Activated CD8-positive, alpha-beta T cell treated with anti-CD3 and anti-CD28 coated beads, Interleukin-2, amount 10 ng/mL, durations not matched to agents 7 days and 5 days (primary cell): ENCODE measurements around the gene NLRP6. TPM values are rescaled to one million over a fixed set of nuclear protein-coding genes. Genes with fewer than 3 reads are reported as not detected.

ENCODE experiments used
- ATAC-seq: fragments of 150-1000 bp; cut with Tn5 transposase; one replicate; pipeline ENCODE4 v1.10.0; 2021; ENCODE audit warnings: moderate library complexity
- CTCF ChIA-PET: fragments of 350-600 bp; sonication (Branson Sonifier 250); formaldehyde crosslinking; loops from one replicate; lab custom pipeline; 2021; ENCODE audit warnings: antibody characterized with exemption; lab: Charles Lee
- POLR2A ChIA-PET: fragments of 350-600 bp; sonication (Branson Sonifier 250); formaldehyde crosslinking; loops from one replicate; lab custom pipeline; 2021; ENCODE audit warnings: antibody characterized with exemption; lab: Charles Lee
- DNase-seq: peaks from one replicate; pipeline ENCODE4 v3.0.0-alpha.2; 2020
- H3K27ac Mint-ChIP-seq: one replicate; pipeline ENCODE4 v1.8.0; 2021; ENCODE audit warnings: mild to moderate bottlenecking, mixed read lengths
- H3K27me3 Mint-ChIP-seq: one replicate; pipeline ENCODE4 v1.8.0; 2021; ENCODE audit warnings: low read depth, mixed read lengths
- H3K36me3 Mint-ChIP-seq: one replicate; pipeline ENCODE4 v1.8.0; 2021; ENCODE audit warnings: low read depth, mixed read lengths
- H3K4me1 Mint-ChIP-seq: one replicate; pipeline ENCODE4 v1.8.0; 2021; ENCODE audit warnings: low read depth, mixed read lengths
- H3K4me3 Mint-ChIP-seq: one replicate; pipeline ENCODE4 v1.8.0; 2021; ENCODE audit warnings: mild to moderate bottlenecking, mixed read lengths
- H3K9me3 Mint-ChIP-seq: one replicate; pipeline ENCODE4 v1.8.0; 2022; ENCODE audit warnings: mixed read lengths; ENCODE audit not compliant: insufficient read depth
- total RNA-seq, 2 experiments: library from RNA; stranded (reverse); gene quantifications; one replicate each; pipeline ENCODE4 v1.2.3, GENCODE V29; 2021

NLRP6 gene
- total RNA-seq, 2 experiments from 2014 or later: 29.7 to 30.8 TPM

DNA sequence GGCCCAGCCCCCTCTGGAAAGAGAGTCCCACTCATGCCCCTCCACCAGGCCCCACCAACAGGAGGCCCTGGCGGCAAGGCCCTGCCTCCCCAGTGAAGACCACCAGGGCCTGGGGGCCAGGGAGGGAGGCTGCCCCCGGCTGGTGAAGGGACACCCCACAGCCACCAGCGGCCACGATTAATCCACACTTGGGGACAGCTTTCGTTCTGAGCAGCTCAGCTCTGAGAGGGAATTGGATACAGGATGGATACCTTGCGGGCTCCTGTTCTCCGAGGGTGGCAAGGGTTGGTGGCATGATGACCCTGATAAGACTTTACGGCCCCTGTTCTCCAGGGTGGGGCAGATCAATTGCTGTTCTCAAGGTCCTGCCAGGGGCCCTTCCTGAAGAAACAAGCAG, 6.9 kb upstream of the NLRP6 start:
- Mint-ChIP-seq H3K27me3 (peaks cover 7% of the 10 kb centered on the region), H3K4me3 (no peak overlapping the region), H3K4me1 (peaks cover 43% of the 10 kb centered on the region), H3K9me3 (peaks cover 5% of the 10 kb centered on the region), H3K36me3 (peaks cover 11% of the 10 kb centered on the region), H3K27ac (no peak overlapping the region)
- ChIA-PET POLR2A (interaction anchor here (0.8 to 3.2 kb wide), 6 partner anchors 8 to 64 kb away, joined by 3 to 16 read pairs (median 4); partner anchors contain the start of genes BET1L and NLRP6), CTCF (interaction anchor here (1.0 kb wide), 1 partner anchor 46 kb away, joined by 3 read pairs; no protein-coding TSS in a partner anchor)
- ATAC-seq (no peak), DNase-seq (no peak)

DNA sequence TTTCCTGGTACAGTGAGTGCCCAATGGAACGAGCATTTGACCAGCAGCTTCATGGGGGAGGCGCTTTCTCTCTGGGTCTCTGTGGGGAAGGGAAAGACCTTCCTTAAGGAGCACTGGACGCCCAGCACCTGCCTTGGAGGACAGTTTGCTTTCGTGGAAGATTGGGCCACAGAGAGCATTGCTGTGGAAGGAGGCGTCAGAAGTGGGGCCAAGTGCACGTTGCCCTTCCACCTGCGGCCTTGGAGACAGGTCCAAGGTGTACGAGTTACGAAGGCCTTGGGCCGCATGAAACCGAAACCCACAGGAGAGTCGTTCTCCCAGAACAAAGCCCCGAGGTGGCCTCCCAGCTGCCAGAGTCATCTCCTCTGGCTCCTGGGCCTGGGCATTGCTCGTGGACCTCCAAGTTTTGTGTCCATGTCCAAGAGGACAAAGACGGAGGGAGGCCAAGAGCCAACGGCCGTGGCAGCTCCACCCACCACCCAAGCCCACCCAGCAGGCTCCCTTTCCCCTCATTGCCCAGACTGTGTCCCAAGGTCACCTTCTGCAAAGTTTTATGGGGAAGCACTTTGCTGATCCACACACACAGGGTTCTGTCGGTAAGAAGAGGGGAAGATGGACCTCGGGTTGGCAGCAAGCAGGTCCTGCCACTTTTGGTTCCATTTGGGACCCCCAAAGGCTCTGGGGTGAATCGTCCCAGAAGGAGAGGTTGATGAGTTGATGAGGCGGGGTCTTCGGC, 5.8 kb upstream of the NLRP6 start:
- CTCF ChIA-PET: interaction anchor here (1.0 kb wide), 1 partner anchor 45 kb away, joined by 3 read pairs; no protein-coding TSS in a partner anchor
- H3K4me3 Mint-ChIP-seq: no peak overlapping the region
- H3K27me3 Mint-ChIP-seq: peaks cover 7% of the 10 kb centered on the region
- POLR2A ChIA-PET: interaction anchor here (0.8 to 3.2 kb wide), 5 partner anchors 7 to 39 kb away, joined by 3 to 16 read pairs (median 4); partner anchors contain the start of gene NLRP6
- peaks cover 45% of the 10 kb centered on the region for H3K4me1 Mint-ChIP-seq
- peaks cover 9% of the 10 kb centered on the region for H3K9me3 Mint-ChIP-seq
- peak; percentile 19 for DNase-seq
- peaks cover 21% of the 10 kb centered on the region for H3K36me3 Mint-ChIP-seq
- H3K27ac Mint-ChIP-seq: no peak overlapping the region
- no peak for ATAC-seq

DNA sequence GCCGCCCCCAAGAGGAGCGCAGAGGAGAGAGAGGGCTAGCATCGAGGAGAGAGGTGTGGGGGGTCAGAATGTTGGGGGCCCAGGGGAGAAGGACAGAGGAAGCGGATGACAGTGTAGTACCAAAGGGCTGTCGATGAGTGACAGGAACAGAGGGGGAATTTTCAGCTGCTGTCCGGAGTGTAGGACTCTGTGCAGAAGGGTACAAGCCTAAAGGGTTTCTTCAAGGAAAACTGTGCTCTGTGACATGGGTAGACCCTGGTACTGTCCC, 5.3 kb upstream of the NLRP6 start:
- ChIA-PET POLR2A (interaction anchor here (3.2 kb wide), 1 partner anchor 10 kb away, joined by 10 read pairs; no protein-coding TSS in a partner anchor), CTCF (no interaction called here)
- peaks cover 46% of the 10 kb centered on the region for H3K4me1 Mint-ChIP-seq
- ATAC-seq: no peak
- H3K27ac Mint-ChIP-seq: no peak overlapping the region
- no peak for DNase-seq
- peaks cover 10% of the 10 kb centered on the region for H3K27me3 Mint-ChIP-seq
- peaks cover 26% of the 10 kb centered on the region for H3K36me3 Mint-ChIP-seq
- peaks cover 9% of the 10 kb centered on the region for H3K9me3 Mint-ChIP-seq
- no peak overlapping the region for H3K4me3 Mint-ChIP-seq

DNA sequence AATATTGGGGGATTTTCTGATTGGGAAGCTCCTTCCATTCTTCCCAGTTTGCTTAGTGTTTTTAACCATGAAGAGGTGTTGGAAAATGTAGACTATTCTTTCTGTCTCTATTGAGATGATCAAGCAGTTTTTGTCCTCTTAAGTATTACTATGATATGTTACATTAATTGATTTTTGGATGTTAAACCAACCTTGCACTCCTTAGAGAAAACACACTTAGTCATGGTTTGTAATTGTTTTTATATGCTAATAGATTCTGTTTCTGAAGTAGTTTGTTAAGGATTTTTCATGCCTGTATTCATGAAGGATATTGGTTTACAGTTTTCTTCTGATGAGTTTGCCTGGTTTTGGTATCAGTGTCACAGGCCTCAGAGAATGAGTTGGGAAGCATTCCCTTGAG, 2.0 kb upstream of the NLRP6 start:
- Mint-ChIP-seq H3K27me3 (peaks cover 10% of the 10 kb centered on the region), H3K9me3 (peaks cover 9% of the 10 kb centered on the region), H3K4me1 (peaks cover 32% of the 10 kb centered on the region), H3K27ac (no peak overlapping the region), H3K36me3 (peaks cover 40% of the 10 kb centered on the region), H3K4me3 (no peak overlapping the region)
- no peak for ATAC-seq
- POLR2A ChIA-PET: interaction anchor here (0.7 to 1.5 kb wide), 3 partner anchors 9 to 41 kb away, joined by 3 to 6 read pairs (median 3); partner anchors contain the start of gene PGGHG
- no peak for DNase-seq
- CTCF ChIA-PET: interaction anchor here (1.0 to 3.7 kb wide), 3 partner anchors 25 to 86 kb away, joined by 4 to 32 read pairs (median 4); no protein-coding TSS in a partner anchor

DNA sequence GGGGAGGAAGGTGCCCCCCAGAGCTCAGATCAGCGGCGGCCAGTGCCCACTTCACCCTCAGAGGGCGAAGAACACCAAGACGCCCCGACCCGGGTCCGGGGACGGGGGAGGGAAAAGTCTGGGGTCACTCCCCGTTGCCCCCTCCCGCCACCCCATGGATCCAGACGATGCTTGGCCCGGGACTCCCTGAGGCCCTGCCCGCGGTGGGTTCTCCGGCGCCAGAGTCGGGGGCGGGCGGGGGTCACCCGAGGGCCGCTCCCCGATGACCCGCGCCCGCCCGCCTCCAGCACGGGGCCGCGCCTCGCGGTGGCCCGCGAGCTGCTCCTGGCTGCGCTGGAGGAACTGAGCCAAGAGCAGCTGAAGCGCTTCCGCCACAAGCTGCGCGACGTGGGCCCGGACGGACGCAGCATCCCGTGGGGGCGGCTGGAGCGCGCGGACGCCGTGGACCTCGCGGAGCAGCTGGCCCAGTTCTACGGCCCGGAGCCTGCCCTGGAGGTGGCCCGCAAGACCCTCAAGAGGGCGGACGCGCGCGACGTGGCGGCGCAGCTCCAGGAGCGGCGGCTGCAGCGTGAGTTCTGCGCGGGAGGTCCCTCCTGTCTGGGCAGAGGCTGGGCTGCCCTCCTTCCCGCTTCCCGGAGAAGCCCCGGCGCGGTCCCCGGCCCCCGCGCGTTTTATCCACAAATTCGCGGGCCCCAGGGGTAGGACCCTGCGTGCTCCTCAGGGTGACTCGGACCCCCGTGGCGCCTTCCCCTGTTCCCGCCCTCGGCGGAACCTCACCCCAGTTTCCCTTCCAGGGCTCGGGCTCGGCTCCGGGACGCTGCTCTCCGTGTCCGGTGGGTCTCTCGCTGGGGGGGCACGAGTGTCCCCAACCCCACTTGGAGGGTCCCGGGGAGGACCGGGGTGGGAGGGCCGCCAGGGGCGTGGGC, 1.1 kb downstream of the NLRP6 start:
- DNase-seq: no peak
- ChIA-PET POLR2A (interaction anchor here (0.5 to 8.3 kb wide), 13 partner anchors 8 to 227 kb away, joined by 3 to 115 read pairs (median 10); partner anchors contain the start of genes BET1L, IFITM1, IFITM2 and PGGHG), CTCF (interaction anchor here (0.9 to 5.7 kb wide), 6 partner anchors 8 to 33 kb away, joined by 3 to 73 read pairs (median 24); partner anchors contain the start of gene PGGHG)
- peaks cover 68% of the 10 kb centered on the region for H3K36me3 Mint-ChIP-seq
- H3K27me3 Mint-ChIP-seq: peaks cover 12% of the 10 kb centered on the region
- peak overlapping the region; percentile 89 for H3K4me3 Mint-ChIP-seq
- ATAC-seq: no peak
- peaks cover 56% of the 10 kb centered on the region for H3K4me1 Mint-ChIP-seq
- H3K9me3 Mint-ChIP-seq: peaks cover 9% of the 10 kb centered on the region
- peak overlapping the region; percentile 95 for H3K27ac Mint-ChIP-seq

DNA sequence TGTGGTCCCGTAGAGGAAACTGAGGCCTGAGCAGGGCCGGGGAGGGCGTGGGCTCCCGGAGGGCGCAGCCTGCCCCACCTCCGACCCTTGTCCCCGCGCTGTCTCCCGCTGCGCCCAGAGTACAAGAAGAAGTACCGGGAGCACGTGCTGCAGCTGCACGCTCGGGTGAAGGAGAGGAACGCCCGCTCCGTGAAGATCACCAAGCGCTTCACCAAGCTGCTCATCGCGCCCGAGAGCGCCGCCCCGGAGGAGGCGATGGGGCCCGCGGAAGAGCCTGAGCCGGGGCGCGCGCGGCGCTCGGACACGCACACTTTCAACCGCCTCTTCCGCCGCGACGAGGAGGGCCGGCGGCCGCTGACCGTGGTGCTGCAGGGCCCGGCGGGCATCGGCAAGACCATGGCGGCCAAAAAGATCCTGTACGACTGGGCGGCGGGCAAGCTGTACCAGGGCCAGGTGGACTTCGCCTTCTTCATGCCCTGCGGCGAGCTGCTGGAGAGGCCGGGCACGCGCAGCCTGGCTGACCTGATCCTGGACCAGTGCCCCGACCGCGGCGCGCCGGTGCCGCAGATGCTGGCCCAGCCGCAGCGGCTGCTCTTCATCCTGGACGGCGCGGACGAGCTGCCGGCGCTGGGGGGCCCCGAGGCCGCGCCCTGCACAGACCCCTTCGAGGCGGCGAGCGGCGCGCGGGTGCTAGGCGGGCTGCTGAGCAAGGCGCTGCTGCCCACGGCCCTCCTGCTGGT, 1.9 kb downstream of the NLRP6 start:
- H3K27ac Mint-ChIP-seq: peak overlapping the region; percentile 90
- ATAC-seq (peak; percentile 28), DNase-seq (peak; percentile 68)
- ChIA-PET CTCF (interaction anchor here (0.9 to 5.7 kb wide), 6 partner anchors 7 to 42 kb away, joined by 3 to 73 read pairs (median 10); partner anchors contain the start of gene PGGHG), POLR2A (interaction anchor here (0.6 to 8.3 kb wide), 7 partner anchors 9 to 36 kb away, joined by 3 to 115 read pairs (median 36); partner anchors contain the start of genes IFITM1 and PGGHG)
- peaks cover 9% of the 10 kb centered on the region for H3K9me3 Mint-ChIP-seq
- peaks cover 73% of the 10 kb centered on the region for H3K36me3 Mint-ChIP-seq
- peaks cover 55% of the 10 kb centered on the region for H3K4me1 Mint-ChIP-seq
- H3K27me3 Mint-ChIP-seq: peaks cover 9% of the 10 kb centered on the region
- H3K4me3 Mint-ChIP-seq: peak overlapping the region; percentile 84

DNA sequence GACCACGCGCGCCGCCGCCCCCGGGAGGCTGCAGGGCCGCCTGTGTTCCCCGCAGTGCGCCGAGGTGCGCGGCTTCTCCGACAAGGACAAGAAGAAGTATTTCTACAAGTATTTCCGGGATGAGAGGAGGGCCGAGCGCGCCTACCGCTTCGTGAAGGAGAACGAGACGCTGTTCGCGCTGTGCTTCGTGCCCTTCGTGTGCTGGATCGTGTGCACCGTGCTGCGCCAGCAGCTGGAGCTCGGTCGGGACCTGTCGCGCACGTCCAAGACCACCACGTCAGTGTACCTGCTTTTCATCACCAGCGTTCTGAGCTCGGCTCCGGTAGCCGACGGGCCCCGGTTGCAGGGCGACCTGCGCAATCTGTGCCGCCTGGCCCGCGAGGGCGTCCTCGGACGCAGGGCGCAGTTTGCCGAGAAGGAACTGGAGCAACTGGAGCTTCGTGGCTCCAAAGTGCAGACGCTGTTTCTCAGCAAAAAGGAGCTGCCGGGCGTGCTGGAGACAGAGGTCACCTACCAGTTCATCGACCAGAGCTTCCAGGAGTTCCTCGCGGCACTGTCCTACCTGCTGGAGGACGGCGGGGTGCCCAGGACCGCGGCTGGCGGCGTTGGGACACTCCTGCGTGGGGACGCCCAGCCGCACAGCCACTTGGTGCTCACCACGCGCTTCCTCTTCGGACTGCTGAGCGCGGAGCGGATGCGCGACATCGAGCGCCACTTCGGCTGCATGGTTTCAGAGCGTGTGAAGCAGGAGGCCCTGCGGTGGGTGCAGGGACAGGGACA, 2.7 kb downstream of the NLRP6 start:
- ATAC-seq (peak; percentile 20), DNase-seq (peak; percentile 63)
- Mint-ChIP-seq H3K27ac (peak overlapping the region; percentile 89), H3K4me1 (peaks cover 59% of the 10 kb centered on the region), H3K36me3 (peaks cover 77% of the 10 kb centered on the region), H3K9me3 (peaks cover 8% of the 10 kb centered on the region), H3K27me3 (peaks cover 8% of the 10 kb centered on the region), H3K4me3 (peak overlapping the region; percentile 84)
- ChIA-PET POLR2A (interaction anchor here (0.7 to 8.3 kb wide), 9 partner anchors 10 to 68 kb away, joined by 3 to 115 read pairs (median 30); partner anchors contain the start of genes IFITM1, PGGHG and PSMD13), CTCF (interaction anchor here (0.9 to 5.7 kb wide), 7 partner anchors 7 to 169 kb away, joined by 3 to 73 read pairs (median 5); partner anchors contain the start of genes PGGHG and PTDSS2)

DNA sequence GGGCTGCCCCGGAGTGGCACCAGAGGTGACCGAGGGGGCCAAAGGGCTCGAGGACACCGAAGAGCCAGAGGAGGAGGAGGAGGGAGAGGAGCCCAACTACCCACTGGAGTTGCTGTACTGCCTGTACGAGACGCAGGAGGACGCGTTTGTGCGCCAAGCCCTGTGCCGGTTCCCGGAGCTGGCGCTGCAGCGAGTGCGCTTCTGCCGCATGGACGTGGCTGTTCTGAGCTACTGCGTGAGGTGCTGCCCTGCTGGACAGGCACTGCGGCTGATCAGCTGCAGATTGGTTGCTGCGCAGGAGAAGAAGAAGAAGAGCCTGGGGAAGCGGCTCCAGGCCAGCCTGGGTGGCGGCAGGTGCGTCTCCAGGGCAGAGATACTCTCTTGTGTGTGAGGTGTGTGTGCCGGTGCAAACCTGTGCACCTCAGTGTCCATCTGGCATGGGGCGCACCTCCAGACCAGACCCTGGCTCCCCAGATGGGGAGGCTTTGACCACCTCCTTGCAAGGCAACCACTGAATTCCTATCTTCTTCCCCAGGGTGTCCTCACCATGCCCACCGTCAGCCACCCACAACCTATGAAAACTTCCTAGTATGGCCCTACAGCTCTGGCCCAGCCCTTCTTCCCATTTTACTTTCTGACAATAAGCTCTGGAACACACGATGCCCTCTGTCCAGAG, 3.4 kb downstream of the NLRP6 start:
- ATAC-seq (no peak), DNase-seq (no peak)
- Mint-ChIP-seq H3K4me1 (peaks cover 65% of the 10 kb centered on the region), H3K27ac (peak overlapping the region; percentile 89), H3K9me3 (peaks cover 1% of the 10 kb centered on the region), H3K27me3 (peaks cover 6% of the 10 kb centered on the region), H3K4me3 (peak overlapping the region; percentile 84), H3K36me3 (peaks cover 72% of the 10 kb centered on the region)
- ChIA-PET CTCF (interaction anchor here (1.0 to 5.7 kb wide), 7 partner anchors 14 to 168 kb away, joined by 3 to 73 read pairs (median 3); partner anchors contain the start of genes PSMD13 and PTDSS2), POLR2A (interaction anchor here (0.7 to 8.3 kb wide), 14 partner anchors 10 to 135 kb away, joined by 3 to 115 read pairs (median 10); partner anchors contain the start of genes BET1L, IFITM1, IFITM2 and IFITM5)

DNA sequence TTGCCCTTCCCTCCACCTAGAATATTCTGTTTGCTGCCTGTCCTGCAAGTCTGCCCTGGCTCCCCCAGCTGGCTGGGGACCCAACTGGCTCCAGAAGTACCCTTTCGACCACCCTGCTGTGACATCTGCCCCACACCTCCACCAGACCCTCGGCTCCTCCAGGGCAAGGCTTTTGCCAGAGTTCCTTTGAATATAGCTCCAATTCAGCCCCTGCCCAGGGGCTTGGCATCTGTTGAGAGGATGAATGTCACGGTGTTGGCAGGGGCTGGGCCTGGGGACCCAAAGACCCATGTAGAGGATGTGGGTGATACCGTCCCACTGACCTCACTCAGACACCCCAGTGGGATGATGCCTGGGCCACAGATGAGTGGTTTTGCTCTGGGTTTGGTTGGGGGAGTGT, 4.0 kb downstream of the NLRP6 start:
- ChIA-PET CTCF (interaction anchor here (1.0 to 5.7 kb wide), 5 partner anchors 14 to 45 kb away, joined by 3 to 73 read pairs (median 4); partner anchors contain the start of gene PSMD13), POLR2A (interaction anchor here (1.0 to 8.3 kb wide), 12 partner anchors 10 to 135 kb away, joined by 3 to 115 read pairs (median 10); partner anchors contain the start of genes BET1L, IFITM1, IFITM2 and IFITM5)
- peaks cover 67% of the 10 kb centered on the region for H3K4me1 Mint-ChIP-seq
- ATAC-seq: no peak
- peak overlapping the region; percentile 84 for H3K4me3 Mint-ChIP-seq
- DNase-seq: no peak
- peaks cover 7% of the 10 kb centered on the region for H3K27me3 Mint-ChIP-seq
- H3K9me3 Mint-ChIP-seq: no peaks in the 10 kb centered on the region
- peak overlapping the region; percentile 89 for H3K27ac Mint-ChIP-seq
- H3K36me3 Mint-ChIP-seq: peaks cover 71% of the 10 kb centered on the region
